CD4-positive, alpha-beta T cell treated with Interferon alpha-2 for 1 hour (primary cell): Measurements from ENCODE around the gene CHRNG.

ENCODE experiments used
- DNase-seq, 2 donors: peaks; one replicate each; pipeline ENCODE4 v3.0.0-alpha.2; 2020 to 2022

CHRNG gene

GRCh38 chr2:232539298-232540231 is at the start of gene CHRNG:
Gene CHRNG (plus strand): TSS chr2:232539692. CDS start chr2:232539748, 56 bp downstream.
- no peak for DNase-seq

- DNase-seq = no peak
Observed at GRCh38 chr2:232490221-232491138, 49.0 kb upstream of the CHRNG start.

- DNase-seq = no peak
Observed at GRCh38 chr2:232491139-232491780, 48.2 kb upstream of the CHRNG start.

GRCh38 chr2:232492236-232492848 is 47.1 kb upstream of the CHRNG start:
- DNase-seq = no peak

- no peak for DNase-seq
Observed at GRCh38 chr2:232492963-232493700, 46.4 kb upstream of the CHRNG start.

- no peak for DNase-seq
Observed at GRCh38 chr2:232493701-232494474, 45.6 kb upstream of the CHRNG start.

GRCh38 chr2:232494542-232494941 is 45.0 kb upstream of the CHRNG start:
- no peak for DNase-seq

GRCh38 chr2:232495292-232495691 is 44.2 kb upstream of the CHRNG start:
- no peak for DNase-seq

GRCh38 chr2:232496501-232497270 is 42.8 kb upstream of the CHRNG start:
- no peak for DNase-seq

- DNase-seq = no peak
Observed at GRCh38 chr2:232497348-232497747, 42.1 kb upstream of the CHRNG start.

GRCh38 chr2:232498452-232498851 is 41.0 kb upstream of the CHRNG start:
- DNase-seq = no peak

- DNase-seq = no peak
Observed at GRCh38 chr2:232501331-232501771, 38.1 kb upstream of the CHRNG start.

GRCh38 chr2:232501794-232502390 is 37.6 kb upstream of the CHRNG start:
- no peak for DNase-seq

GRCh38 chr2:232502511-232502910 is 37.0 kb upstream of the CHRNG start:
- DNase-seq = no peak

GRCh38 chr2:232502911-232503808 is 36.3 kb upstream of the CHRNG start:
- peak; percentile 15 to 27 for DNase-seq

GRCh38 chr2:232503809-232504323 is 35.6 kb upstream of the CHRNG start:
- no peak for DNase-seq

GRCh38 chr2:232504438-232504837 is 35.1 kb upstream of the CHRNG start:
- DNase-seq = no peak

- DNase-seq = no peak
Observed at GRCh38 chr2:232505856-232506255, 33.6 kb upstream of the CHRNG start.
